Measurements from ENCODE around the gene S100A1. TPM values are rescaled to one million over a fixed set of nuclear protein-coding genes. Genes with fewer than 3 reads are reported as not detected.
A peak's percentile ranks its signal among the peaks of the same experiment; 100 is the strongest.
"Not testable (repeated sequence)": the region's sequence is repeated elsewhere in the genome, so short reads cannot be mapped to it uniquely, and the experiment has no call there.

Gene S100A1
- 0.46 and 1.0 TPM in 2 replicates for total RNA-seq (2021)
- not detected for Bru-seq, nascent RNA
- percentile 11 among the genes with signal in this experiment for BruChase-seq, experiment 1, labeled RNA remaining after a 2-hour chase
- not detected for BruChase-seq, experiment 2, labeled RNA remaining after a 6-hour chase
- long read RNA-seq, result 0 reads

GRCh38 chr1:153627715-153628626 lies at the start of gene S100A1:
S100A1 (plus strand) TSS chr1:153628434; CDS start chr1:153630522, 2,088 bp downstream.
- Histone ChIP-seq H3K4me2 (peak within 1 kb of the TSS; percentile 100), H3K9me3 (ENCODE audit: insufficient read depth, low read depth) (no peaks in the 10 kb centered on the region), H3F3A (ENCODE audit: insufficient read depth, low read depth) (peaks cover 17% of the 10 kb centered on the region), H3K9me2 (ENCODE audit: insufficient read depth) (no peaks in the 10 kb centered on the region), H3K27ac (peak within 1 kb of the TSS; percentile 88), H3K36me3 (ENCODE audit: low read depth) (peaks cover 14% of the 10 kb centered on the region; the same call in 1 of the 2 replicates), H3K4me3 (peak within 1 kb of the TSS; percentile 69), H3K4me1 (replicated peaks; ENCODE audit: insufficient read depth) (peaks cover 32% of the 10 kb centered on the region), H3K27me3 (ENCODE audit: insufficient read depth, low read depth) (no peaks in the 10 kb centered on the region), H3K79me2 (ENCODE audit: low read depth) (peaks cover 36% of the 10 kb centered on the region), H2AFZ (no peak within 1 kb of the TSS), H4K20me1 (ENCODE audit: insufficient read depth) (no peaks in the 10 kb centered on the region)
- no TSS peak for BruUV-seq (replicated peaks)
- intact Hi-C loops (cut with micrococcal nuclease; ENCODE audit: unreplicated experiment), result loop anchor here (1.0 to 2.0 kb wide), 4 partner anchors 20 to 117 kb away; no protein-coding TSS in a partner anchor
- no peak for DNase-seq
- ChIA-PET POLR2A (ENCODE audit: unreplicated experiment) (interaction anchor here (0.6 to 2.4 kb wide), 9 partner anchors 12 to 335 kb away, joined by 3 to 32 read pairs (median 6); partner anchors contain the start of genes S100A14, S100A16 and SLC39A1), CTCF (interaction anchor here (0.5 to 1.9 kb wide), 16 partner anchors 9 to 375 kb away, joined by 3 to 19 read pairs (median 6); partner anchors contain the start of genes S100A14 and S100A16)
- no peak for TF ChIP-seq EZH2 (IDR thresholded peaks at IDR 0.05; ENCODE audit: low read depth)
- peak; percentile 93 for TF ChIP-seq CTCF (conservative IDR thresholded peaks at IDR 0.05)

GRCh38 chr1:153578490-153578889 lies 49.7 kb upstream of the S100A1 start:
- Histone ChIP-seq H4K20me1 (ENCODE audit: insufficient read depth) (no peaks in the 10 kb centered on the region), H3F3A (ENCODE audit: insufficient read depth, low read depth) (peaks cover 9% of the 10 kb centered on the region; the same call in 1 of the 2 replicates), H3K4me3 (no peak overlapping the region), H3K27me3 (ENCODE audit: insufficient read depth, low read depth) (no peaks in the 10 kb centered on the region), H3K9me2 (ENCODE audit: insufficient read depth) (no peaks in the 10 kb centered on the region), H3K27ac (no peak overlapping the region), H3K79me2 (ENCODE audit: low read depth) (no peaks in the 10 kb centered on the region), H3K36me3 (ENCODE audit: low read depth) (no peaks in the 10 kb centered on the region), H3K9me3 (ENCODE audit: insufficient read depth, low read depth) (no peaks in the 10 kb centered on the region), H3K4me2 (no peak overlapping the region), H3K4me1 (replicated peaks; ENCODE audit: insufficient read depth) (peaks cover 6% of the 10 kb centered on the region), H2AFZ (no peak overlapping the region)
- BruUV-seq (replicated peaks), result no TSS peak
- DNase-seq, result no peak
- POLR2A ChIA-PET (ENCODE audit: unreplicated experiment), result interaction anchor here (0.6 to 1.1 kb wide), 2 partner anchors 29 to 63 kb away, joined by 3 to 7 read pairs; no protein-coding TSS in a partner anchor
- intact Hi-C loops (cut with micrococcal nuclease; ENCODE audit: unreplicated experiment), result no loop called here
- TF ChIP-seq CTCF (conservative IDR thresholded peaks at IDR 0.05) (no peak), EZH2 (IDR thresholded peaks at IDR 0.05; ENCODE audit: low read depth) (no peak)
- CTCF ChIA-PET, result interaction anchor here (0.6 kb wide), 1 partner anchor 97 kb away, joined by 5 read pairs; no protein-coding TSS in a partner anchor

- Histone ChIP-seq H3K36me3 (ENCODE audit: low read depth) (no peaks in the 10 kb centered on the region), H3F3A (ENCODE audit: insufficient read depth, low read depth) (peaks cover 5% of the 10 kb centered on the region; the same call in 1 of the 2 replicates), H3K4me2 (no peak overlapping the region), H3K27me3 (ENCODE audit: insufficient read depth, low read depth) (no peaks in the 10 kb centered on the region), H3K27ac (no peak overlapping the region), H3K9me2 (ENCODE audit: insufficient read depth) (no peaks in the 10 kb centered on the region), H3K4me3 (no peak overlapping the region), H3K9me3 (ENCODE audit: insufficient read depth, low read depth) (no peaks in the 10 kb centered on the region), H3K4me1 (replicated peaks; ENCODE audit: insufficient read depth) (peaks cover 1% of the 10 kb centered on the region; the same call in 1 of the 2 replicates), H3K79me2 (ENCODE audit: low read depth) (no peaks in the 10 kb centered on the region), H4K20me1 (ENCODE audit: insufficient read depth) (no peaks in the 10 kb centered on the region), H2AFZ (no peak overlapping the region)
- TF ChIP-seq CTCF (conservative IDR thresholded peaks at IDR 0.05), result no peak
- TF ChIP-seq EZH2 (IDR thresholded peaks at IDR 0.05; ENCODE audit: low read depth), result no peak
- BruUV-seq (replicated peaks), result no TSS peak
- CTCF ChIA-PET, result no interaction called here
- POLR2A ChIA-PET (ENCODE audit: unreplicated experiment), result interaction anchor here (0.6 to 1.1 kb wide), 2 partner anchors 29 to 63 kb away, joined by 3 to 7 read pairs; no protein-coding TSS in a partner anchor
- DNase-seq, result no peak
- intact Hi-C loops (cut with micrococcal nuclease; ENCODE audit: unreplicated experiment), result no loop called here
Observed at GRCh38 chr1:153578936-153579335, 49.3 kb upstream of the S100A1 start.

- H3K4me1 ChIP-seq (replicated peaks; ENCODE audit: insufficient read depth); H3K27ac ChIP-seq; POLR2A ChIA-PET (ENCODE audit: unreplicated experiment); BruUV-seq (replicated peaks); H3K36me3 ChIP-seq (ENCODE audit: low read depth); H3K9me3 ChIP-seq (ENCODE audit: insufficient read depth, low read depth); H3K79me2 ChIP-seq (ENCODE audit: low read depth); H3K4me3 ChIP-seq; DNase-seq; H2AFZ ChIP-seq; H3K9me2 ChIP-seq (ENCODE audit: insufficient read depth); H3F3A ChIP-seq (ENCODE audit: insufficient read depth, low read depth); H4K20me1 ChIP-seq (ENCODE audit: insufficient read depth); CTCF ChIA-PET; intact Hi-C loops (cut with micrococcal nuclease; ENCODE audit: unreplicated experiment); H3K4me2 ChIP-seq; H3K27me3 ChIP-seq (ENCODE audit: insufficient read depth, low read depth): not testable (repeated sequence)
Observed at GRCh38 chr1:153582836-153583235, 45.4 kb upstream of the S100A1 start.

All from PC-9 (cell line).